Pancreas (tissue), 10 donors: ENCODE measurements around the gene RPL35. TPM values are rescaled to one million over a fixed set of nuclear protein-coding genes. Genes with fewer than 3 reads are reported as not detected.
A peak's percentile ranks its signal among the peaks of the same experiment; 100 is the strongest.
"Not testable (repeated sequence)": the region's sequence is repeated elsewhere in the genome, so short reads cannot be mapped to it uniquely, and the experiment has no call there.

Source experiments
- ATAC-seq, 4 donors: fragments of 200-7000 bp; cut with Tn5 transposase; one replicate each; pipeline versions ENCODE4 v1.8.0 to v1.9.1; 2020; ENCODE audit warnings: mild to moderate bottlenecking in 4 of 4, moderate library complexity in 4 of 4
- DNase-seq, 6 donors: peaks; one replicate each; pipeline ENCODE4 v3.0.0-alpha.2; 2020
- FAIRE-seq: peaks from 2 replicates; lab custom pipeline; 2012; peaks lifted over from hg19 to GRCh38; lab: Jason Lieb, UNC
- H3K27ac ChIP-seq, 4 donors: fragments of 200-600 bp; sonication (generic); 1 replicate in 3 of 4; 2 replicates in 1 of 4; pipeline versions ENCODE4 v1.5.0 to v1.8.0; 2020
- H3K27me3 ChIP-seq, 4 donors: fragments of 200-600 bp; one replicate each; pipeline ENCODE4 v1.8.0; 2021
- H3K36me3 ChIP-seq, 3 donors: fragments of 200-600 bp; sonication (generic) in 1 of 3; one replicate each; pipeline versions ENCODE4 v1.5.0 to v1.8.0; 2020 to 2021
- H3K4me1 ChIP-seq, 3 donors: fragments of 200-600 bp; one replicate each; pipeline ENCODE4 v1.8.0; 2021
- H3K4me3 ChIP-seq, 4 donors: fragments of 200-600 bp; sonication (generic) in 2 of 4; one replicate each; pipeline versions ENCODE4 v1.5.0 to v1.8.0; 2020 to 2021
- H3K9me3 ChIP-seq, 4 donors: fragments of 200-600 bp; one replicate each; pipeline ENCODE4 v1.8.0; 2021
- WGBS, 2 donors: extraction: QIAGEN DNeasy Blood & Tissue Kit; methylation state at CpG; one replicate each; pipeline ENCODE4 v1.1.7; 2013; 5-methylcytosine and 5-hydroxymethylcytosine counted together
- intact Hi-C, 3 donors: fragments of 100-400 bp; cut with DNase I; formaldehyde crosslinking; loops; one replicate each; pipeline versions ENCODE4 v1.11.1 to v1.14.2; 2022
- polyA plus RNA-seq, 2 donors: library from polyadenylated mRNA; stranded (reverse); fragments of 200-250 nt; gene quantifications; one replicate each; pipeline ENCODE4 v1.2.3, GENCODE V29; 2013
- total RNA-seq, 6 donors: library from RNA; stranded (reverse); fragmentation: NEBNext Ultra II Directional in 4 of 6; extraction: Animal tissue kit (Norgen Biotek cat#: 25700) in 4 of 6; gene quantifications; one replicate each; pipeline versions ENCODE4 v1.2.1 to v1.2.4, GENCODE V29; 2021 to 2023
- TF ChIP-seq, protein P1 (sequence below), 4 donors: fragments of 200-600 bp; sonication (generic) in 3 of 4; IDR thresholded peaks; one replicate each; pipeline versions ENCODE4 v1.5.0 to v1.8.0; 2021; ENCODE audit warnings: antibody characterized with exemption in 4 of 4
- donor health status: healthy with polysubstance abuse.
- donor health status: DM: no; HTN: no; CAD: no; lungs with moderate emphysema.
- donor health status: DM: no; HTN: no; CAD: no.
- donor health status: control.
- donor health status: control.
- donor health status: Bipolar disorder and iron deficiency.
- donor health status: DM: yes; HTN: yes; CAD: no.
- donor health status: DM: no; HTN: no; CAD: no.
- donor health status: DM: no; HTN: no; CAD: no.
- donor health status: DM: yes; HTN: yes; CAD: no.

Gene RPL35
- total and polyA plus RNA-seq, 8 donors: 711 to 3,795 (median 1,051) TPM

DNA sequence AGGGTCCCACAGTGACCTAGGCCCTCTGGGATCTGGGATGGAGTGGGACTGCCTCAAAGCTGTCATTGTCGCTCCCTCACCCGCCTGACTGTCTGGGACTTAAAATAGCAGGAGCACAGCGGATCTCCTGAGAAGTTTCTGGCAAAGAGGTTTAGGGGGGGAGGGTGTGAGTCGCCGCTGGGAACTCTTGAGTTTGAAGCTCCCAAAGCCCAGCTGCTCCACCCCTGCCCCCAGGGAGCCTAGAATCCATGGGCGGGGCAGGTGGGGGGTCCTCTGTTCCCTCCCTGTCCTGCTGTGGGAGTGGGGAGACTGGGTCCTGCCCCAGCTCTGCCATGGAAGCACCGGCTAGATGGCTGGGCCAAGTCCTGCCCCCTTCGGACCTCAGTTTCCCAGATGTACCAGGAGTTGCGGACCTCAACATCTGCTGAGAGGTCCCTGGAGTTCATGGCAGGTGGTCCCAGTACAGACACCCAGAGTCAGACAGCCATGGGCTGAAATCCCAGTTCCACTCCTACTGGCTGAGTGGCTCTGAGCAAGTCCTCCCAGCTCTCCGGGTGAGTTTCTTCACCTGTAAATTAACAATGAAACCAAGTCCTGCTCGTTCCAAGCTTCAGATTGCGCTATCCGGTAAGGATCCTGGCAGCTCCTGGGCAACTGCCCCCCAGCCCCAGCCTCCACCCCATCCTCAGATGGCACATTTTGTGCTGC is 9.5 kb downstream of the RPL35 start:
- ATAC-seq (no peak), DNase-seq (peak in 1 of 6 donors; percentile 53), FAIRE-seq (no peak)
- H3K4me1 ChIP-seq: peaks cover 0 to 6% (median 0%) of the 10 kb centered on the region in 3 donors
- TF ChIP-seq, protein P1, sequence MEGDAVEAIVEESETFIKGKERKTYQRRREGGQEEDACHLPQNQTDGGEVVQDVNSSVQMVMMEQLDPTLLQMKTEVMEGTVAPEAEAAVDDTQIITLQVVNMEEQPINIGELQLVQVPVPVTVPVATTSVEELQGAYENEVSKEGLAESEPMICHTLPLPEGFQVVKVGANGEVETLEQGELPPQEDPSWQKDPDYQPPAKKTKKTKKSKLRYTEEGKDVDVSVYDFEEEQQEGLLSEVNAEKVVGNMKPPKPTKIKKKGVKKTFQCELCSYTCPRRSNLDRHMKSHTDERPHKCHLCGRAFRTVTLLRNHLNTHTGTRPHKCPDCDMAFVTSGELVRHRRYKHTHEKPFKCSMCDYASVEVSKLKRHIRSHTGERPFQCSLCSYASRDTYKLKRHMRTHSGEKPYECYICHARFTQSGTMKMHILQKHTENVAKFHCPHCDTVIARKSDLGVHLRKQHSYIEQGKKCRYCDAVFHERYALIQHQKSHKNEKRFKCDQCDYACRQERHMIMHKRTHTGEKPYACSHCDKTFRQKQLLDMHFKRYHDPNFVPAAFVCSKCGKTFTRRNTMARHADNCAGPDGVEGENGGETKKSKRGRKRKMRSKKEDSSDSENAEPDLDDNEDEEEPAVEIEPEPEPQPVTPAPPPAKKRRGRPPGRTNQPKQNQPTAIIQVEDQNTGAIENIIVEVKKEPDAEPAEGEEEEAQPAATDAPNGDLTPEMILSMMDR (IDR thresholded peaks at IDR 0.05): no peak
- peaks cover 0 to 5% (median 0%) of the 10 kb centered on the region in 3 donors for H3K36me3 ChIP-seq
- H3K9me3 ChIP-seq: no peaks in the 10 kb centered on the region
- intact Hi-C loops: loop anchor here (2.0 to 10.0 kb wide), 4 partner anchors 60 to 79 kb away; no protein-coding TSS in a partner anchor
- no peaks in the 10 kb centered on the region for H3K27me3 ChIP-seq
- 65 to 66% methylated on average over 13 of the region's 13 CpGs for WGBS, 2 donors
- H3K27ac ChIP-seq: no peak overlapping the region
- H3K4me3 ChIP-seq: peak overlapping the region in 1 of 4 donors; percentile 47

DNA sequence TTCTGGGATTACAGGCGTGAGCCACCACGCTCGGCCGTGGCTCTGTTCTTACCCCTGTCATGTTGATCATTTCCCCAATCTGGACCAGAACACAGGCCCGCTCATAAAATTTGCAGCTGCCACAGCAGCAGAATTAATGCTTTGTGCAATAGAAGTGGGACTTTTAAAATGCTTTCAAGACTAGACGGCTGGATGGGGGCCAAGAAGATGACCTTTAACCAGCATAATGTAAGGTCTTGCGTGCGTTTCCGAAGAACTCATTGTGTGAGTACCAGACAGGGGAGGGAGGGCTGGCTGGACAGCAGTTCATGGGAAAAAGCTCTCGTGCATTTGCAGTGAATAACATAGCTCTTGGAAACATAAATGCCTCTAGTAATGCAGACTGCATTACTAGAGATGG is 12.0 kb downstream of the RPL35 start:
- intact Hi-C loops: loop anchor here in 2 of 3 donors (5.0 to 10.0 kb wide), 2 partner anchors 58 to 65 kb away; no protein-coding TSS in a partner anchor
- Histone ChIP-seq H3K36me3 (no peaks in the 10 kb centered on the region), H3K9me3 (no peaks in the 10 kb centered on the region), H3K27me3 (no peaks in the 10 kb centered on the region), H3K4me1 (peaks cover 0 to 6% (median 0%) of the 10 kb centered on the region in 3 donors), H3K4me3 (no peak overlapping the region), H3K27ac (no peak overlapping the region)
- 44 to 55% methylated on average over 10 of the region's 10 CpGs for WGBS, 2 donors
- no peak for FAIRE-seq
- no peak for ATAC-seq
- DNase-seq: no peak
- TF ChIP-seq, protein P1 (IDR thresholded peaks at IDR 0.05): no peak

- H3K4me1 ChIP-seq: no peaks in the 10 kb centered on the region
- ATAC-seq: no peak
- no peak for DNase-seq
These were observed 14.8 kb downstream of the RPL35 start for GRCh38 chr9:124846969-124847368.

DNA sequence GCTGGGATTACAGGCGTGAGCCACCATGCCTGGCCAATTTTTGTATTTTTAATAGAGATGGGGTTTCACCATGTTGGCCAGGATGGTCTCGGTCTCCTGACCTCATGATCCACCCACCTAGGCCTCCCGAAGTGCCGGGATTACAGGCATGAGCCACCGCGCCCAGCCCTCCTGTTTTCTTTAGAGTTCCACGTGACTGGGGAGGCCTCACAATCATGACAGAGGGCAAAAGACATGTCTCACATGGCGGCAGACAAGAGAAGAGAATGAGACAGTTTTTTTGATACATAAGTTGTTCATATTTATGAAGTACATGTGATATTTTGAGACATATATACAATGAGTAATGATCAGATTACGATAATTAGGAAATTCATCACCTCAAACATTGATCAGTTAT is 15.3 kb downstream of the RPL35 start:
- FAIRE-seq: not testable (repeated sequence)

More at GRCh38 chr9:124846969-124847368, 14.8 kb downstream of the RPL35 start:
- Histone ChIP-seq H3K27me3 (no peaks in the 10 kb centered on the region), H3K4me3 (no peak overlapping the region), H3K27ac (no peak overlapping the region), H3K9me3 (no peaks in the 10 kb centered on the region), H3K36me3 (no peaks in the 10 kb centered on the region)
- WGBS, 2 donors: 92 to 93% methylated on average over 6 of the region's 6 CpGs
- FAIRE-seq: no peak
- TF ChIP-seq, protein P1 (IDR thresholded peaks at IDR 0.05): no peak
- intact Hi-C loops: no loop called here

GRCh38 chr9:124844291-124844690 is 17.5 kb downstream of the RPL35 start:
- DNase-seq: no peak
- no peaks in the 10 kb centered on the region for H3K27me3 ChIP-seq
- H3K36me3 ChIP-seq: no peaks in the 10 kb centered on the region
- H3K4me3 ChIP-seq: no peak overlapping the region
- ATAC-seq: no peak
- no peak for FAIRE-seq
- H3K4me1 ChIP-seq: peaks cover 0 to 9% (median 2%) of the 10 kb centered on the region in 3 donors
- TF ChIP-seq, protein P1 (IDR thresholded peaks at IDR 0.05): no peak
- no peak overlapping the region for H3K27ac ChIP-seq
- no peaks in the 10 kb centered on the region for H3K9me3 ChIP-seq
- WGBS, 2 donors: 73 to 77% methylated on average over 4 of the region's 4 CpGs
- intact Hi-C loops: no loop called here

More for the DNA sequence above, 15.3 kb downstream of the RPL35 start:
- WGBS, 2 donors: 91 to 95% methylated on average over 9 of the region's 9 CpGs
- ATAC-seq, DNase-seq, H3K9me3 ChIP-seq, H3K36me3 ChIP-seq, H3K27me3 ChIP-seq, H3K4me1 ChIP-seq, H3K27ac ChIP-seq, intact Hi-C loops, H3K4me3 ChIP-seq: not testable (repeated sequence)
